Mesendoderm (in vitro differentiated cells): Measurements from ENCODE around the gene ARHGAP10.

Source experiments
- DNase-seq: peaks from one replicate; pipeline ENCODE4 v3.0.0; 2013
- H2AK5ac ChIP-seq: 2 replicates; pipeline ENCODE4 v1.6.1; 2013; ENCODE audit warnings: low read length, inconsistent platforms
- H2BK120ac ChIP-seq: 2 replicates; pipeline ENCODE4 v1.6.1; 2013; ENCODE audit warnings: low read depth, mild to moderate bottlenecking, low read length, moderate library complexity, mixed read lengths
- H2BK15ac ChIP-seq: replicated peaks from 2 replicates; pipeline ENCODE4 v1.6.1; 2013; ENCODE audit warnings: low read depth, mild to moderate bottlenecking, moderate library complexity
- H2BK5ac ChIP-seq: 2 replicates; pipeline ENCODE4 v1.6.1; 2013; ENCODE audit warnings: low read length, inconsistent platforms
- H3K18ac ChIP-seq: 2 replicates; pipeline ENCODE4 v1.6.1; 2013; ENCODE audit warnings: mild to moderate bottlenecking, low read length, mixed read lengths
- H3K23ac ChIP-seq: one replicate; pipeline ENCODE4 v1.6.1; 2013; ENCODE audit warnings: low read length
- H3K27ac ChIP-seq: 2 replicates; pipeline ENCODE4 v1.5.1; 2013; ENCODE audit warnings: low read depth, mild to moderate bottlenecking, inconsistent platforms, low read length, moderate library complexity
- H3K27me3 ChIP-seq: 2 replicates; pipeline ENCODE4 v1.6.1; 2013; ENCODE audit warnings: low read length, control low read depth, mild to moderate bottlenecking, inconsistent platforms; ENCODE audit not compliant: insufficient read depth, poor library complexity
- H3K36me3 ChIP-seq: 2 replicates; pipeline ENCODE4 v1.6.1; 2013; ENCODE audit warnings: low read length, inconsistent platforms; ENCODE audit not compliant: control insufficient read depth, insufficient read depth
- H3K4ac ChIP-seq: one replicate; pipeline ENCODE4 v1.6.1; 2013; ENCODE audit warnings: low read depth, mild to moderate bottlenecking, low read length, moderate library complexity
- H3K4me1 ChIP-seq: 2 replicates; pipeline ENCODE4 v1.6.1; 2013; ENCODE audit warnings: low read depth, low read length, inconsistent platforms; ENCODE audit not compliant: control insufficient read depth
- H3K4me2 ChIP-seq: 2 replicates; pipeline ENCODE4 v1.6.1; 2013; ENCODE audit warnings: low read length
- H3K4me3 ChIP-seq: 2 replicates; pipeline ENCODE4 v1.5.1; 2013; ENCODE audit warnings: mild to moderate bottlenecking, low read length
- H3K56ac ChIP-seq: one replicate; pipeline ENCODE4 v1.6.1; 2013; ENCODE audit warnings: low read length
- H3K79me1 ChIP-seq: 2 replicates; pipeline ENCODE4 v1.6.1; 2013; ENCODE audit warnings: low read length, inconsistent platforms
- H3K79me2 ChIP-seq: 2 replicates; pipeline ENCODE4 v1.6.1; 2013; ENCODE audit warnings: mild to moderate bottlenecking, low read length; ENCODE audit not compliant: control insufficient read depth, insufficient read depth
- H3K9ac ChIP-seq: 2 replicates; pipeline ENCODE4 v1.6.1; 2013; ENCODE audit warnings: low read length, inconsistent platforms
- H4K5ac ChIP-seq: one replicate; pipeline ENCODE4 v1.6.1; 2013; ENCODE audit warnings: low read length
- H4K8ac ChIP-seq: one replicate; pipeline ENCODE4 v1.6.1; 2013; ENCODE audit warnings: low read depth, mild to moderate bottlenecking, control low read depth, low read length, moderate library complexity
- WGBS: extraction: QIAGEN DNeasy Blood & Tissue Kit; methylation state at CpG from one replicate; pipeline ENCODE4 v1.1.7; 2013; ENCODE audit warnings: low lambda C conversion rate, missing lambda C conversion rate; ENCODE audit not compliant: insufficient coverage; ENCODE audit errors: extremely low coverage; 5-methylcytosine and 5-hydroxymethylcytosine counted together

The ARHGAP10 gene

DNA sequence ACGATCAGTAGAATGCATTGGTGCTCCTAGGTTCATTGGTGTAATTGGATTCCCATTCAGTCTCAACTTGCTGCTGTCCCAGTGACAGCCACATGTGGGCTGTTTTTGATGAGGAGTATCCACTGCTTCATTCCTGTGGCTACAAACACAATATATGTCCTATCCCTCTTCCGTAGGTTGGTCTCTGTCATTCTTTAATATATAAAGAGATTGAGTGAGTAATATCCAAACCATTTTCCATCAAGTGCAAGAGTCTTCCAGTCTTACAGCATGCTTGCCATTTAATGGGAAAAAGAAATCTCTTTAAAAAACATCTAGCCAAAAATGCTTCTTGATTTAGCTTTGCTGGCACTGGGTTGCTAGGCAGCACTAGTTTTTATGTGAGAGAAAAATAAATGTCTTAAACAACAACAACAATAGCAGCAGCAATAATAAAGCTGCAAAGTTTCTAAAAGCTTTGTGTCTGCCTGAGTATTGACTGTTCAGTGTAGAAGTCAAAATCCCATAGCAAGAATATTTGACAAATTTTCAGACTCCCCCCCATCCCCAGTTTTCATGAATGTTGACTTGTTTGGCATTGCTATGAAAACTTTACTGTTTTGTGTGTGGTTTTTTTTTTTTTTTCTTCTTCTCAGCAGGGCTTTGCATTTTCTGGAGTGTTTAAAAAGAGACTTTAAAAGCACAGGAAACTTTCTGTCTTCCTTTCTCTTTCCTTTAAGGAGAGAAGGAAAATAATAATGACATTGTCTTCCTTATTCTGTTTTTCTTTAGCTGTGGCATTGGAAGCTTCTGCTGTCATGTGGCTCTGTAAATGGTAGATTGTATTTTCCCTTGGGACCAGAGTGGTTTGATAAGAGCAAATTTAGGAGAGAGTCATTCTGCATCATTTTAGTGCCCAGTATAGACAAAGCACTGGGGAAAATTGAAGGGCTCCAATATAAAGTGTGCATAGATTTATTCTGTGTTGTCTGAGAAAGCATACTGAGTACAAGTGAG lies 244.3 kb downstream of the ARHGAP10 start:
- Histone ChIP-seq H3K9ac (no peak overlapping the region), H3K4me2 (no peak overlapping the region), H3K18ac (no peak overlapping the region), H2BK15ac (no peak overlapping the region), H3K79me2 (no peaks in the 10 kb centered on the region), H3K4me1 (no peaks in the 10 kb centered on the region), H2BK5ac (no peak overlapping the region), H3K79me1 (no peaks in the 10 kb centered on the region), H3K23ac (no peak overlapping the region), H3K36me3 (no peaks in the 10 kb centered on the region), H2BK120ac (no peak overlapping the region), H3K56ac (no peak overlapping the region), H3K27me3 (no peaks in the 10 kb centered on the region), H3K4ac (no peak overlapping the region), H3K27ac (no peak overlapping the region), H2AK5ac (no peak overlapping the region), H4K8ac (no peak overlapping the region), H3K4me3 (no peak overlapping the region), H4K5ac (no peak overlapping the region)
- DNase-seq, result no peak
- WGBS, result no CpG with 5 or more reads among the region's 2 CpGs

DNA sequence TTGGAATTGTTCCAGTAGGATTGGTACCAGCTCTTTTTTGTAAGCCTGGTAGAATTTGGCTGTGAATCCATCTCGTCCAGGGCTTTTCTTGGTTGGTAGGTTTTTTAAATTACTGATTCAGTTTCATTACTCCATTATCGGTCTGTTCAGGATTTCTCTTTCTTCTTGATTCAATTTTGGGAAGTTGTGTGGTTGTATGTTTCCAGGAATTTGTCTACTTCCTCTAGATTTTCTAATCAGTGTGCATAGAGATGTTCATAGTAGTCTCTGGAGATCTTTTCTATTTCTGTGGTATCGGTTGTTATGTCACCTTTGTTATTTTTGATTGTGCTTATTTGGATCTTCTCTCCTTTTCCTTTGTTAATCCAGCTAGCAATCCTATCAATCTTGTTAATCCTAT lies 248.7 kb downstream of the ARHGAP10 start:
- H3K27ac ChIP-seq, result no peak overlapping the region
- H3K79me2 ChIP-seq, result no peaks in the 10 kb centered on the region

GRCh38 chr4:147981305-147981704 lies 249.4 kb downstream of the ARHGAP10 start:
- no peak overlapping the region for H2AK5ac ChIP-seq
- WGBS, result no CpG with 5 or more reads among the region's 1 CpG
- no peak overlapping the region for H3K4ac ChIP-seq
- no peak overlapping the region for H3K4me3 ChIP-seq
- H2BK15ac ChIP-seq, result no peak overlapping the region
- H3K18ac ChIP-seq, result no peak overlapping the region
- no peak overlapping the region for H3K27ac ChIP-seq
- H2BK120ac ChIP-seq, result no peak overlapping the region
- H3K9ac ChIP-seq, result no peak overlapping the region
- peaks cover 3% of the 10 kb centered on the region for H3K79me1 ChIP-seq
- H3K56ac ChIP-seq, result no peak overlapping the region
- H3K4me2 ChIP-seq, result no peak overlapping the region
- no peak overlapping the region for H2BK5ac ChIP-seq
- no peak overlapping the region for H3K23ac ChIP-seq
- DNase-seq, result no peak
- H3K4me1 ChIP-seq, result no peaks in the 10 kb centered on the region
- no peak overlapping the region for H4K5ac ChIP-seq
- no peaks in the 10 kb centered on the region for H3K27me3 ChIP-seq
- H3K36me3 ChIP-seq, result no peaks in the 10 kb centered on the region
- H4K8ac ChIP-seq, result no peak overlapping the region
- H3K79me2 ChIP-seq, result no peaks in the 10 kb centered on the region

More for the DNA sequence above, 248.7 kb downstream of the ARHGAP10 start:
- Histone ChIP-seq H3K4me1 (no peaks in the 10 kb centered on the region), H3K56ac (no peak overlapping the region), H3K27me3 (no peaks in the 10 kb centered on the region), H3K4ac (no peak overlapping the region), H3K4me2 (no peak overlapping the region), H3K23ac (no peak overlapping the region), H2BK120ac (no peak overlapping the region), H3K36me3 (no peaks in the 10 kb centered on the region), H3K4me3 (no peak overlapping the region), H3K79me1 (peaks cover 3% of the 10 kb centered on the region), H2BK5ac (no peak overlapping the region), H4K5ac (no peak overlapping the region), H2AK5ac (no peak overlapping the region), H3K9ac (no peak overlapping the region), H4K8ac (no peak overlapping the region), H2BK15ac (no peak overlapping the region), H3K18ac (no peak overlapping the region)
- DNase-seq, result no peak
- no CpG with 5 or more reads among the region's 3 CpGs for WGBS

GRCh38 chr4:147984065-147984777 lies 252.3 kb downstream of the ARHGAP10 start:
- Histone ChIP-seq H3K18ac (peak overlapping the region; percentile 24), H3K4me3 (no peak overlapping the region), H3K4me1 (peaks cover 12% of the 10 kb centered on the region), H2BK5ac (no peak overlapping the region), H2BK120ac (no peak overlapping the region), H4K8ac (no peak overlapping the region), H2BK15ac (no peak overlapping the region), H3K27ac (no peak overlapping the region), H3K79me2 (no peaks in the 10 kb centered on the region), H3K23ac (no peak overlapping the region), H3K9ac (no peak overlapping the region), H2AK5ac (no peak overlapping the region), H3K27me3 (no peaks in the 10 kb centered on the region), H4K5ac (no peak overlapping the region), H3K79me1 (peaks cover 3% of the 10 kb centered on the region), H3K36me3 (no peaks in the 10 kb centered on the region), H3K56ac (peak overlapping the region; percentile 57), H3K4ac (peak overlapping the region; percentile 10), H3K4me2 (no peak overlapping the region)
- peak; percentile 90 for DNase-seq
- no CpG with 5 or more reads among the region's 15 CpGs for WGBS

GRCh38 chr4:147984778-147985138 lies 252.9 kb downstream of the ARHGAP10 start:
- Histone ChIP-seq H3K27ac (no peak overlapping the region), H3K4me3 (no peak overlapping the region), H4K5ac (no peak overlapping the region), H3K4ac (no peak overlapping the region), H2BK15ac (no peak overlapping the region), H4K8ac (no peak overlapping the region), H2BK120ac (no peak overlapping the region), H2BK5ac (no peak overlapping the region), H3K18ac (no peak overlapping the region), H2AK5ac (no peak overlapping the region), H3K36me3 (no peaks in the 10 kb centered on the region), H3K56ac (no peak overlapping the region), H3K23ac (no peak overlapping the region), H3K79me1 (peaks cover 3% of the 10 kb centered on the region), H3K4me2 (no peak overlapping the region), H3K9ac (no peak overlapping the region), H3K79me2 (no peaks in the 10 kb centered on the region), H3K4me1 (peaks cover 12% of the 10 kb centered on the region), H3K27me3 (no peaks in the 10 kb centered on the region)
- no peak for DNase-seq
- WGBS, result no CpG with 5 or more reads among the region's 2 CpGs
